Stimulated activated CD4-positive, alpha-beta T cell treated with anti-CD3 and anti-CD28 coated beads, Interleukin-15, amount 100 ng/mL, for 1 hour (primary cell): Measurements from ENCODE around the gene ACBD3.

ENCODE experiments used
- DNase-seq, 2 donors: peaks; one replicate each; pipeline ENCODE4 v3.0.0-alpha.2; 2020; ENCODE audit warnings: low read depth in 1 of 2, low spot score in 1 of 2

The ACBD3 gene

GRCh38 chr1:226116673-226117072 lies 69.9 kb downstream of the ACBD3 start:
- no peak for DNase-seq

- DNase-seq: no peak
These were observed 73.9 kb downstream of the ACBD3 start for GRCh38 chr1:226112626-226113025.

GRCh38 chr1:226111883-226112261 lies 74.7 kb downstream of the ACBD3 start:
- DNase-seq: no peak

- DNase-seq: no peak
These were observed 75.3 kb downstream of the ACBD3 start for GRCh38 chr1:226111098-226111882.

DNA sequence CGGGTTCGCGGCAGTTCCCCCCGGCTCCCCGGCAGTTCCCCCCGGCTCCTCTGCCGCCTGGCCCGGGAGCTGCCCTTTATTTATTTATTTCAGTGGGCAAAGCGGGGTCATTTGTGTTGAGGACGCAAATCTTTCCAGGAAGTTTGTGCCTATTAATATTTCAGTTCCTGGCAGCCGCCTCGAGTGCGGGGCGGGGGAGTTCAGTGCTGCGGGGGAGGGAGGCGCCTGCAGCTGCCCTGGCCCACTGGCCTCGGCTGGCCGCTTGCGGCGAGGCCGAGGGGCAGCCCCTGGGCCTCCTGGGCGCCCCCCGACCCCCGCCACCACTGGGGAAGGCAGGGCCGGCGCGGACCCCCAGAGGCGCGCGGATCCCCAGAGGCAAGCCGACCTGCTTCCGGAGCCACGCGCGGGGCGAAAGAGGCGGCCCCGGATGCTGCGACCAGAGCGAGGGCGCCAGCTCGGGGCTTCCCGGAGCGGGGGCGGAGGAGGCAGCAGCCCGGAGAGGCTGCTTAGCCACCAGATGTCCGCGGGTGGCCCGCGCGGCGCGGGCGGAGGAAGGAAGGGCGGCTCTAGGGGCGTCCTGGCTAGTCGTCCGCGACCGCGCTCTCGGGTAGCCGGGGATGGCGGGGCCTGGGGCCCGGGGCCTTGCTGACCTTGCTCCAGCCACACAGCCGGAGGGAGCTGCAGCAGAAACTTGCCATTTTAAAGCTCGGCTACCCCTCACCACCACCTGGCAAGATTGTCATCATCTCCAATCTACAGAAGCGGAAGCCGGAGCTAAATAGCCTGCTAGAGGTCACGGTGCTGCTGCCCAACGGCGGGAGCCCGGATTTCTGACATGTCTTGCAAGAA lies 76.1 kb downstream of the ACBD3 start:
- peak; percentile 38 to 47 for DNase-seq

DNA sequence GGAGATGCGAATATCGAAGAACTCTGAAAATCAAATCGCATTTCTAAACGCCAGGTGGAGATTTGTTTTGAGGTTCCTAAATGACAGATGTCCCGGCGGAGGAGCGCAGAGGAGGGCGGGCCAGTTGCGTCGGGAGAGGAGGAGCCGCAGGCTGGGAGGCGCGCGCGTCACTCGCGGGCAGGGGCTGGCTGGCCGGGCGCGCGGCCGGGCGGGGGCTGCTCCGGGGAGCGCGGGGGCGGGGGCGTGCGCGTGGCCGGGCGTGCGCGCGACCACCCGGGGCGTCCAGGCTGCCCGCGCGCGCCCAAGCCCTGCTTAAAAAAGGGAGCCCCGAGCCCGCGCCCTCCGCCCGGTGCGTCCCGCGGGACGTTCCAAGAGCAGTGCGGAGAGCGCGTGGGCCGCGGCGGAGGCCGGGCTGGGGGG lies 76.7 kb downstream of the ACBD3 start:
- peak; percentile 43 to 67 for DNase-seq

DNA sequence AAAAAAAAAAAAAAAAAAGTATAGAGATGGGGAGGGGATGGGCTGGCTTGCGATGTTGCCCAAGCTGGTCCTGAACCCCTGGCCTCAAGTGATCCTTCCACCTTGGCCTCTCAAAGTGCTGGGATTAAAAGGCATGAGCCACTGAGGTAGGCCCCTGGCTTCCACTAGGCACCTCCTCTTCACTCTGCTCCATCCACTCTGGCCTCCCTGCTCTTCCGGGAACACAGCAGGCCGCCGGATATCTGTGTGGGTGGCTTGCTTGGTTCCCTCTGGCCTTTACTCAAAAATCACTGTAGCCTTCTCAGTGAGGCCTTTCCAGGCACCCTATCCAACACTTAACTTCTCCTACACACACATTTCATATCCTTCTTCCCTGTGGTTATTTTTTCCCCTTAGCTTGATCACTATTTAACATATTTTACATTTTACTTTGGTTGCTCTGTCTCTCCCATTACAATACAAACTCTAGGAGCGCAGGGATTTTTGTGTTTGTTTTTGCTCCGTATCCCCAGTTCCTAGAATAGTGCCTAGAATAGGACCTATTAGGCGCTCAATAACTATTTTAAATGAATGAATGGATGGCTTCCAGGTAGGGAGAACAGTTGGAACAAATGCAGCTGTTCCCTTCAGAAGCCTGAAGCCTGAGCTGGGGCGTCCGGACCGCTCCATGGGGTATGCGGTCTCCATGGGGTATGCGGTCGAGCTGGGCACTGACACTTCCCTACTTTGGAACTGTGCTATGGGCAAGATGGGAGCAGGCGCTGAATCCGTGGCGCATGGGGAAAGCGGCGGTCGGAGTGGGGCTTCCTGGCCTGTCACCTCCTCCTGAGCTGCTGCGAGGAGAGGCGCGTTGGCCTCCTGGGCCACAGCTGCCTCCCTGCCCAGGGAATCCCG lies 77.4 kb downstream of the ACBD3 start:
- DNase-seq: no peak

DNA sequence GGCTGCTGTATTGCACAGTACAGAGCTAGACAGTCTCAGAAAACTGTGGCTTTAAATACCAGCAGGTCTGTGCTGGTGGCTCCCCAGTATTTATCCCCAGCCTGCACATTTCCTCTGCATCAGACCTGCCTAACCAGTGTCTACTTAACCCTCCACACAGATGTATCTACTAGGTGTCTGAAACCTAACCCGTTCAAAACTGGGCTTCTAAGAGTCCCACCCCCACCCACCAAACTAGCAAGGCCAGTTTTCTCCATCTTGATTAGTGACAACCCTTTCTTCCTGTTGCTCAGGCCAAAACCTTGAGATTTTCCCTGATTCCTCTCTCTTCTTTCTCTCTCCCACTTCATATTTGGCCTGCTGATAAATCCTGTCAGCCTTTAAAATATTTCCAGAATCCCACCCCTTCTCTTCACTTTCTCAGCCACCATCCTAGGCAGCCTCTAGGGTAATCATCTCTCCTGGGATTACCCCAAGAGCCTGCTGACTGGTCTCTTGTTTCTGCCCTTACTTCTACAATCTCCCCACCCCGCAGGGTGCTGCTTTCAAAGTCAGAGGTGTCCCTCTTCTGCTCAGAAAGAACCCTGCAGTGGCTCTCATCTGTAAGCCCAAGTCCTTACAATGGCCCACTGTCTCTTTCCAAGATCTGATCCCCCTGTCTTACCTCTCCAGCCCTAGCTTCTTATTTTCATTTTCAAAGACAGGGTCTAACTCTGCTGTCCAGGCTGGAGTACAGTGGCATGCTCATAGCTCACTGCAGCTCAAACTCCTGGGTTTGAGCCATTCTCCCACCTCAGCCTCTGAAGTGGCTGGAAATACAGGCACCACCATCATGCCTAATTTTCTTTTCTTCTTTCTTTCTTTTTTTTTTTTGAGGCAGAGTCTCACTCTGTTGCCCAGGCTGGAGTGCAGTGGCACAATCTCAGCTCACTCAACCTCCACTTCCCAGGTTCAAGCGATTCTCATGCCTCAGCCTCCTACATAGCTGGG lies 78.8 kb downstream of the ACBD3 start:
- DNase-seq: no peak

DNA sequence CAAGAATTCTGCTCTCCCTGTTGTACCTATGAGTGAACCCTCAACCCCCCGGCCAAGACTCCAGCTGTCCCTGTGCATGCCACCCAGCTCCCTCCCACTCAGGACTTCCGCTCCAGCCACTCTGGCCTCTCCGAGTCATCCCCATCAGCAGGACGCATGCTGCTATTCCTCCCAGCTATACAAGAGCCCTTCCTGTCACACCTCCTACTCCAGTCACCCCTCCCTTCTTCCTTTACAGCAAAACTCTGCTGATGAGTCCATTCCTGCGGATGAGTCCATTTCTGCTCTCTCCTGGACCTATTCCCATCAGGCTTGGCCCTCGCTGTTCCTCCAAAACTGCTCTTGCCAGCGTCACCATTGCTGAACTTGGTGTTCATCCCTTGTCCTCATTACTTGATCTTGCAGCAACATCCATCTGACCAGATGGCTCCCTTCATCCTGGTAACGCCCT lies 81.8 kb downstream of the ACBD3 start:
- DNase-seq: no peak

DNA sequence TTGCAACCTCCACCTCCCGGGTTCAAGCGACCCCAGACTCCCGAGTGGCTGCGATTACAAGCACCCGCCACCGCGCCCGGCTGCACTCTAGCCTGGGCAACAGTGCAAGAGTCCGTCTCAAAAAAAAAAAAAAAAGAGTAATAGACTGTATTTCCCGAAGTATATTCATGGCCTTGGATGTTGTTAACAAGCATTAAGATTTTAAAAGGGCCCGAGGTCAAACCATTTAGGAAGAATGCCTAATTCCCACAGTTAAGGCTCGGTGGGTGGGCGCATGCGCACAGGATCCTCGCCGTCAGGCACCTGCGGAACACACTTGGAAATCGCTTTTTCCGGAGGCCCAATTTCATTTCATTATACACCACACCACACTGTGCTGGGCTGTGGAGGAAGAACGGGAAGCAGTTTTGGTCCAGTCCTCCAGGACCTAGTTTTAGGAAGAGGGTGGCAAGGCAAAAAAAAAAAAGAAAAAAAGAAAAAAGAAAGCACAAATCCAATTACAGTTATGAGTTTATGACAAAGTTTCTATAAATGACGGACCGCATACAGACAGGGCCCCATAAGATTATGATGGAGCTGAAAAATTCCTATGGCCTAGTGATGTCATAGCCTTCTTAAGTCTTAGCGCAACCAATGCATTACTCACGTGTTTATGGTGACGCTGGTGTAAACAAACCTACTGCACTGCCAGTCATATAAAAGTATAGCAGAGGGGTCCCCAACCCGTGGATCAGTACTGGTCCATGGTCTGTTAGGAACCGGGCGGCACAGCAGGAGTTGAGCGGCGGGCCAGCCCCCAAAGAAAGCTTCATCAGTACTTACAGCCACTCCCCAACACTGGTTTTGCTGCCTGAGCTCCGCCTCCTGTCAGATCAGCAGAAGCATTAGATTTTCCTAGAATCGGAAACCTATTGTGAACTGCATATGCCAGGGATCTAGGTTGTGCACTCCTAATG lies 85.8 kb downstream of the ACBD3 start:
- DNase-seq: peak in 1 of 2 donors; percentile 36

DNA sequence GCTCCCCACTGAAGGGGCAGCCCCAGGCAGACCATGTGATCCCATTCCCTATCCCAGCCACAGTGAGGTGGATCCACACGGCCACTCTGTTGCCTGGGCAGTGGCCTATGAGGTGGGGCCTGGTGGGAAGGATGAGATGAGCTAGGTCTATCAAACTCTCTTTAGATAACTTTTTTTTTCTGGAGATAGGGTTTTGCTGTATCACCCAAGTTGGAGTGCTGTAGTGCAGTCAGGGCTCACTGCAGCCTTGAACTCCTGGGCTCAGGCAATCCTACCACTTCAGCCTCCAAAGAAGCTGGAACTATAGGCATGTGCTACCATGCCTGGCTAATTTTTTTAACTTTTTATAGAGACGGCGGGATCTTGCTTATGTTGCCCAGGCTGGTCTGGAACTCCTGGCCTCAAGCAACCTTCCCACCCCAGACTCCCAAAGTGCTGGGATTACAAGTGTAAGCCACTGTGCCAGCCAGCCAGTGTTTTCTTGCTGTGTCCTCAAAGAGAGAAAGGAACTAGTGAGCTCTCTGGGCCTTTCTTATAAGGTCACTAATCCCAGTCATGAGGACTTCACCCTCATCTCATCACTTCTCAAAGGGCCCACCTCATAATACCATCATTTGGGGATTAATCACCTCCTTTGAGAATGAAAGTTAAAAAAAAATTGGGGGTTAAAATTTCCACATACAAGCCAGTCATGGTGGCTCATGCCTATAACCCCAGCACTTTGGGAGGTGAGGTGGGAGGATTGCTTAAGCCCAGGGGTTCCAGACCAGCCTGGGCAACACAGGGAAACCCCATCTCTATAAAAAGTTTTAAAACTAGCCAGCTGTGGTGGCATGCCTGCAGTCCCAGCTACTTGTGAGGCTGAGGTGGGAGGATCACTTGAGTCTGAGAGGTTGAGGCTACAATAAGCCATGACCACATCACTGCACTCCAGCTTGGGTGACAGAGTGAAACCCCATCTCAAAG lies 87.4 kb downstream of the ACBD3 start:
- DNase-seq: no peak

DNA sequence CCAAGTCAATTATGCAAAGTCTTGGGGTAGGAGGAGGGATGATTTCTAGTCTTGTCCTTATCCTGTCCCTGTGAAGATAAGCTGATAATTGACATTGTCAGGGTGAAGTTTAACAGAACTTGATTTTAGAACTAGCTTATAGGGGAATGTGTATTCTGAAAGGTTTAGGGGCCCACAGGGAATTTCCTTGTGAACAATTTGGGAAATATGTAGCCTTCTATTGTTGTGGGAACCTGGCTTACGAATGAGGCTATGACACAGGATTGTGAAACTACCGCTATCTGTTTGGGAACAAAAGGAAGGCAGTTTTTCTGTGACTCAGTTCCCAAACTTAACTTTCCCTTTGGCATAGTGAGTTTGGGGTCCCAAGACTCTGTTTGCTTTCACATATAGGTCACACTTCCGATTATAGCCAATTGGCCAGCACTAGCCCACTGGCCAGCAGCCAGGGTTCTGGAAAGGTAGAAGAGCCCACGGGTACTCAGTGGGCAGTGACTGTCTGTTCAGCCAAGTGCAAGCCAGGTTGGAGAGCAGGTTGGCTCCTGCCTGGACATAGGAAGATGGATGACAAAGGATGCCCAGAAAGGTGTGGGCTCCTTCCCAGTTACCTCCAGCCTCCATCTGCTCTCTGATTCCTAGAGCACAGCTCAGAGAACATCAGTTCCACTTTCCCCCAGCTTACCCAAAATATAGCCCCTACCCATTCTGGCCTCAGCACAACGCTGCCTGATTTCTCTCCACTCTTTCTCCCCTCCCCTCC lies 88.5 kb downstream of the ACBD3 start:
- no peak for DNase-seq

- DNase-seq: no peak
These were observed 91.3 kb downstream of the ACBD3 start for GRCh38 chr1:226095286-226095685.
